GM21381 (cell line): Measurements from ENCODE around the gene ZHX3.

Experiments
- ATAC-seq: cut with Tn5 transposase; IDR thresholded peaks from one replicate; pipeline ENCODE4 v1.9.1; 2021; ENCODE audit warnings: mild to moderate bottlenecking, moderate library complexity; ENCODE audit not compliant: unreplicated experiment

The ZHX3 gene

DNA sequence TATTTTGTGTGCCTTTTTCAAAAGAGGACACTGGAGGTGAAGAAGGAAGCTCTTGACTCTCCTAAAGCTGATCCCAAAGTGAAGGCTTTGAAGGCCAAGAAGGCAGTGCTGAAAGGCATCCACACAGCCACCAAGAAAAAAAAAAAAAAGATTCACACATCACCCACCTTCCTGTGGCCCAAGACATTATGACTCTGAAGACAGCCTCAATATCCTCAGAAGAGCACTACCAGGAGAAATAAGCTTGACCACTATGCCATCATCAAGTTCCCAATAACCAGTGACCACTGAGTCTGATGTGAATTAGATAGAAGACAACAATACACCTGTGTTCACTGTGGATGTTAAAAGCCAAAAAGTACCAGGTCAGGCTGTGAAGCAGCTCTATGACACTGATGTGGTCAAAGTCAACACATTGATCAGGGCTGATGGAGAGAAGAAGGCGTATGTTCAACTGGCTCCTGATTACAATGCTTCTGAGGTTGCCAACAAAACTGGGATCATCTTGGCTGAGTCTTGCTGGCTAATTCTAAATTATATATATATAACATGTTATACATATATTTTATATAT lies 120.8 kb downstream of the ZHX3 start:
- no peak for ATAC-seq

DNA sequence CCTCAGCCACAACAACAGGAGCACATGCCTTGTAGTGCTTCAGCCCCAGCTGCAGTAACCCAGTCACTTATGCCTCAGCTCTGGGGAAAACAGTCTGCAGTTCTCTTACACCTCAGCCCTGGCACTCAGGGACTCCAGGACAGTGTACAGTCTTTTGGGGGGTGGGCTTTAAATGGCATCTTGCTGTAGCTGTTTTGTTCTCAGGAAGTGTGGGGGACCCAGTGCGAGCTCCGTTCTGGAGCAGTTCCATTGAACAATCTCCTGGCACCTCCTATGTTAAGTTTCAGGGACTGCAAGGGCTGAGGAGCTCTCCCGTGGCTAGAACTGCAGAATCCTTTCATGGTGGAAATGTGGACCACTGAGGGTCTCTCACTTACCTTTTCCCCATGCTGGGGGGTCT lies 125.0 kb downstream of the ZHX3 start:
- ATAC-seq: no peak

DNA sequence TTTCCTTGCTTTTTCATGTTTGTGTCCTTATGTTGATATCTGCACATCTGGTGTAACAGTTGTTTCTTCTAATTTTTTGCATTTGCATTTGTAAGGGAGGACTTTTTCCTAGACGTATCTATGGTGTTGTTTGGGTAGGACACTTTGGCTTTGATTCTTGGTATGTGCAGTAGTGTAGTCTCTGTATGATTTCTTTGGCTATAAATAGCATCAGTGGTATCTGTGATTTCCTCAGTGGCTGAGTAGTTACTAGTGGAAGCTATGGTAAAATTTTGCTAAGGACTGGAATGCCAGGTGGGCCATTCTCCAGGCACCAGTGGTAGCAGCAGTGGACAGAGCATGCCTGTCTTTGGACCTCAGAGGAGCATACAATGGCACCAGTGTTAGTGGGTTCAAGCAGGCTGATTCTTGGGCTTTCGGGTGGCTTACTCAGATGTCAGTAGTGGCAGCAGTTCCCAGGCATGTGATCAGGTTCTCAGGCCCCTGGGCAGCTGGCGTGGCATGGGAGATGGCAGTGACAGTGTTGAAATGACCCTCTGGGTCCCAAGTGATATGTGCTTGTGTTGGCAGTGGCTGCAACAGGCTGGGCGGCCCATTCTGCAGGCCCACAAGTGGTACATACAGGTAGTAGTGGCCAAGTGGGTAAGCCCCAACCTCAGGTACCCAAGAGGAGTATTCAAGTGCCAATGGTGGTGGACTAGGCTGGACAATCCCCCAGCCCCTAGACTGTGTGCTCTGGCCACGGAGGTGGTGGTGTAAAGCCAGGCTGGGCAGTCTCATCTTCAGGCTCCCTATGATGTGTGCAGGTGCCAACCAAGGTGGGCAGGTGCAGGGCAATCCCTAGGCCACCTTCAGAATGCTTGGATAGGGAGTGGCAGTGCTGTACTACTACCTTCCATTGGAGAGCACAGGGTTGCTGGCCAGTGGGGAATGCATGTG lies 125.7 kb downstream of the ZHX3 start:
- no peak for ATAC-seq

DNA sequence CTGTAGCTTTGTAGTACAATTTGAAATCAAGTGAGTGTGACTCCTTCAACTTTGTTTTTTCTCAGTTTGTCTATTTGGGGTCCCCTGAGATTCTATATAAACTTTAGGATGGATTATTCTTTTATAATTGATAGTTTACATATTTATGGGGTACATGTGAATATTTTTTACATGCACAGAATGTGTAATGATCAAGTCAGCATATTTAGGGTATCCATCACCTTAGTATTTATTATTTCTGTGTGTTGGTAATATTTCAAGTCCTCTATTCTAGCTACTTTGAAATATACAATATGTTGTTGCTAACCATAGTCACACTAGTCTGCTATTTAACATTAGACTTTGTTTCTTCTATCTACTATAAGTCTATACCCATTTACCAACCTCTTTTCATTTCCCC lies 129.9 kb downstream of the ZHX3 start:
- ATAC-seq: no peak

DNA sequence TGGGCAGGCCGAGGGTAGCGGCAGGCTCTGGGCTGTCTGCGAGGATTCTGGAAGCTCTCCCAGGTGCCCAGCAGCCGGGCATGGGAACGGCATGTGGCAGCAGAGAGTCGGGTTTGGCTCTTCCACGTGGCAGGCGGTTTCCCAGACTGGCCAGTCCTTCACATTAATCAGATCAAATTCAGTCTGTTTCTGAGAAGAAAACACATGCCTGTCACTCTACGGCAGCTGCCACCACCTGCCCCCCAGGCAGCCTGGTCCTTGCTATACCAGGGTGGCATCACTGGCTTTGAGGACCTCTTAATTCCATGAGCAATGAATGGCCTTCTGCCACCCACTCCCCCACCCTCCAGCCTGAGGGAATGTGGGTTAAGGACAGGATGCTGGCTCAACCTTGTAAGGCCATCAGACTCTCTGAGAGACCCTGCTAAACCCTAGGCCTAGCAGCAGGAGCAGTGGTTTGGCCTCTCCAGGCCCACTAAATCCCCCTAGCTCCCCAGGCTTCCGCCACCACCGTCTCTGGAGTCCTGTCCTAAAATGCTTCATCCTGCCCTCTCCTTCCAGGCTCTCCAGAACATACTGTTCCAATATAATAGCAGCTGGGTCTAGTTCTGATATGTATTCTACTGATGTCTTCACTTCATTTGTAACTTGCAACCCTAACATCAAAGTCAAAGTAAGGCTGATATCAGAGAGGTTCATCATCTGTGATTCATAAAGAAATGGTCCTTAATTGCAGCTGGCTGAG lies 132.3 kb downstream of the ZHX3 start:
- no peak for ATAC-seq

DNA sequence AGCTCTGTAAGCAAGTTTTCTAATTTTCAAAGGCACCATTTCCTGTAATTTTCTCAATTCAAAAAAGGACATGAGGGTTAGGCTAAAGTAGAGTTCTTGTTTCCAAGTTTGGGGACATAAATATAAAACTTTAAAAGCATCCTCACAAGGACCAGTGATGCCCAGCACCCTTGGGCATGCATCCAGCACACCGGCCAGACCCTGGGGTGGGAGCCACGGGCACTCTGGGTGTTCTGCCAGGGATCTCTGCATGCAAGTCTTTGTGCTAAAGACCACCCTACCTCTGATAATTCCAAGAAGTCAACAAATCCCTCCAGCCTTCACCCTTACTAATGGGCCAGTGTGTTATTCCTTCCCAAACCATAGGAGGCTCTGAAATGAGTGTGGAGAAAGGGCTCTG lies 133.7 kb downstream of the ZHX3 start:
- ATAC-seq: no peak

DNA sequence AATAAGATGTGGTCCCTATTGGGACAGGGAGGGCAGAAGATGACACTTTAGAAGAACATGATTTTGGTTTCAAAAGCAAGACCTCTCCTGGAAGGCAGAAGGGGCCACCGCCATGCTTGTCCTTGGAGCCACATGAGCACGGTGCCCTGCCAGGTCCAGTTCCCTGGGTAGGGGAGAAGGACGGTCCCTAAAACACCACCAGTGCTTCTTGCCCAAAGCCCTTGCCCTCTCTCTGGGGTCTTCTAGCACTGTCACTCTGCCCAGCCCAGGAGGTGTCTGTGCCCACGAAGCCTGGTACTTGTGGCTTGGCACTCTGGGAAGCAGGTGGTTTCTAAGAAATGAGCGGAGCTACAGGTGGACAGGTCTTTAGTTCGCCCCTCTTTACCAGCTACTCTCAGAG lies 134.1 kb downstream of the ZHX3 start:
- ATAC-seq: no peak

DNA sequence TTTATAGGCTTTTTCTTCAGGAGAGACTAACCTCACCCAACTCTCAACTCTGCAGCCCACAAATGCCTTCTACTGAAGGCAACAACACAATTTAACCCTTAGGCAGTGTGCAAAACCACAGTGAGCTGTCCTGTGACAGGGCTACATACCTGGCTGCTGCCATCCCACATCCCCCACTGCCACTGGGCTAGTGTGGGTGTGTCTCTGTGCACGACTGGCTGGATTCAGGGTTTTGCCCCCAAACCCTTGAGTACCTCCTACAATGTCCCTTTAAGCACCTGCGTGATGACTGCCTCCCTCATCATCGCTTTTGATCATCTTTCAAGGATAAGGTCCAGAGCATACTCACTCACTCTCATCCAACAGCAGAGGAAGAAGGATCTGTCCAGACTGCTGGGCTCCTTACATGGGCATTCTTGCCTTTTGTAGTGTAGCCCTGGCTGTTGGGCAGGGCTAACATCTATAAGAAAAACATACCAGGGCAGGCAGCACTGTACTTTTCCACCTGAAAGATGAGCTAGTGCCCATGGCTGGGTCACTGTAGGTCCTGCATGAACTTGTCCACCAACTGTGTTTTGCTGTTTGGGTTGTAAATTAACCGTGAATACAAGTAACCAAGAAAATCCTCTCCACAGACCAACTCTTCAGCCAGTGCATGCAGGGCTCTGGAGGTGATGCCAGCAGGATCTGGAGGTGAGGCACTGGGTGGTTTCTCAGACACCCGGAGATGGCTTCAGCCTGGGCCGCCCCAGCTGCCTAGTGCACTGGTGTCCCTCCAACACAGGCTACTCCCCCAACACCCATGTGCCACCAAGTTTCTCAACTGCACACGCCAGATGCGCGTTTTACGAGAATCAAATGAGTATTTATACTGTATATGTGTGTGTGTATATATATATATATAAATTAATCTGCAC lies 135.0 kb downstream of the ZHX3 start:
- no peak for ATAC-seq

DNA sequence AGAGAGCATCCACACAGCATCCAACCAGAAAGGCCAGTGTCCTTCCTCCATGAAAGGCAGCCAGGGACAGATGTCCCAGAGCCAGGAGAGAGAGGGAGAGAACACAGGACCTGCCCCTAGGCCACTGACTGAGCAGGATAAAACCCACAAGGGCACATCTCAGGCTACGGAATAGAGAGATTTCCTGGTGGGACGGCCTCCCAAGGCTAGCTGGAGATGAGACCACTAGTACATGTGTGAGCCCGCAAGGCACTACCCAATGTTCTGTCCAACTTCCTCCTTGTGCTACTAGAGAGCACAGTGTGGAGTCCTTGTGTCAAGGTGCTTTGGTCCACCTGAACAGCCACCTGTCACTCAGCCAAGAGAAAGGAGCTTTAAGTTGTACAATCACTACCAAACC lies 136.0 kb downstream of the ZHX3 start:
- ATAC-seq: no peak

DNA sequence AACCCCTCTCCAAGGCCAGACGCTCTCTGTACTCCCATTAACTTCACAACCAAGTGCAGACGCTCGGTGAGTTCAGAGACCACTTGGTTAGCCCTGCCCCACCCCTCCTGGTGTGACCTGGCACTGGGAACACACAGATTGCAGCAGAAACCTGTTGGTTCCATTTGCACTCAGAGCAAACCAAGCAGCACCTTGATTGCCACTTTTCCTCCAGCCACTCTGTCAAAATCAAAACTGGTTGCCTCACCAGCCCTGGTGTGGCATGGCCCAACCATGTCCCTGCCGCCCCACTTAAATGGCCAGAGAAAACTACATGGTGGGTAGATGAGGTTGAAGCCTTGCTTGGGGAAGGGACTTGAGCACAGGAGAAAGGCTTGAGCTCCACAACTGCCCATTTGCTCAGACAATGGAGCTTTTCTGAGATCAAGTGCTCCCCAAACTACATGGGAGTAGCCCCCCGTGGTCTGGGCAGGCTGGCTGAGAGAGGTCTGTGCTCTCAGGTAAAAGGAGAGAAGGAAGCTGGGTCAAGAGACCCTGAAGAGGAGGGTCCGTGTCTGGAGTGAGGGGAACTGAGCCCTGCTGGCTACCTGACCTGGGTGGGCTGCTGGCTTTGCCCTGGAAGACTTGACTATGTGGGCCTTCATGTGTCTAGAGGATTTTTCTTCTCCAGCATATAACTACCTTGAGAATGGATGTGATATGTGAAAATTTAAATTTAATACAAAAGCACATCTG lies 136.8 kb downstream of the ZHX3 start:
- ATAC-seq: no peak

DNA sequence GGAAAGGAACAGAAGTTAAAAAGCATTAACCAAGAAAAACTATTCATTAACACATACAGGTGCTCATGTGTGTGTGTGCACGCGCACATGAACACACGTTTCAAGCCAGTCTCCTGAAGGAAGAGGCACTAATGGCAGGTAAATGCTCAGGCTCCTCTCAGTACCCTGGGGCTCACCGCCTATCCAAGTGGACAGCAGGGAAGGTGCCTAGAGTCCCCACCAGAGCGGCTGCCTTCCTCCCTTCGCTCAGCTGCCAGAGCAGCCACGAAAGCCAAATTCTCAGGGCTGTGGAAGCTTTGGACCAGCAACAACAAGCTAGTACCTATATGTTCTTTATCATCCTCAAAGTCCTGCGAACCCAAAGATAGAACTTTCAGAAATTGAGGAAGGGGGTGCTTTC lies 137.6 kb downstream of the ZHX3 start:
- no peak for ATAC-seq

DNA sequence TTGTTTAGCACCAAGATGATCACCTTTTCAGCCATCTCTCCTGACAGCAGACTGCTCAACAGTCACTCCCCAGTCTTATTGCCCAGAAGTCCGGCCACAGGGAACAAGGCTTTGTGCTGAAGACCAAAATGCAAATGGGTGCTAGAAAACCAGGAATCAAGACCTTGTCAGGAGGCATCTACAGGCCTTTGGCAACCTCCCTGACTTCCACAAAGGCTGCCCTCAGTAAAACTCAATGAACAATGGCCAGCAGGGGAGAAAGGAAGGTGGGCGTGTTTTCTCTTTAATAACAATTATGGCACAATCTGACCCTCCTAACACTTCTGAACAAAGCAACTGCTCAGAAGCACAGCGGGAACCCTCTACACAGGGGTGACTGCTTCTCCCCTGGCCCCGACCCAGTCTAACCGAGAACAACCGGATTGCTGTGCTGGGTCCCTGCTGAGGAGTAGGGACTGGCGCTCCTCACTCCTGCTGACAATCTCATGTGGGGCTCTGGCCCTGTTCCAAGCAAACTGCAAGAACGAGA lies 138.6 kb downstream of the ZHX3 start:
- no peak for ATAC-seq

DNA sequence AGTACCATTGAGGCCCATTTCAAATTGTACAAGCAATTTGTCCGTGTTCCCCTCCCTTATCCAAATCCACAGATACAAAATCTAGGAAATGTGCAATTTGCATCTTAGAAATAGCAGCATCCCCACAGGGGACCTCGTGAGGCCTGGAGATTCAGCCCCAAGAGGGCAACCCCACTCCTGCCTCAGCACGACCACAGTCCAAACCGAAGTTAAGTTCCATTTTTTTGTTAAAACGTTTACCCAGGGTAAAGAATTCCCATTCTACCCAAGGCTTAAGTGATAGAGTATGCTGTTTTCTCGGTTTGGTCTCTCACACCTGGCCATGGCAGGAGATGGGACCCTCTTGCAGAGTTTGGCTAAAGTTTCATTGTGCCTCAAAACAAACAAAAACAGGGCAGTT lies 139.0 kb downstream of the ZHX3 start:
- no peak for ATAC-seq

DNA sequence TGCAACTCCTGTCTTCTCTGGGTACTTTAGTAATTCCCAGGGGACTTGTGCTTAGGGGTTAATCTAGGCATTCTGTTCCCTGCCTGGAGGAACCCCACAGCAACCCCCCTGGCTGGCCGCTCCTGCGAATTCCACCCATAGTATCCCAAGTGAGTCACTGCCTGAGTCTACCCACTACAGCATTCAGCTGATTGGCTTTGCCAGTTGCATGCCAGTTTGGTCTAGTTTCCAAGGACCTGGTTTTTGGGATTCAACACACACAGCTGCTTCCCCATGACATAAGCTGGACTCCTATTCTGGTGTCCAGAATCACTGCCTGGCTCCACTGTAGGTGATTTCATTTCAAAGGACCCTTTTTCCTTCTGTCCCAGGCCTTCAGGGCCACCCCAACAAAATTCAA lies 139.9 kb downstream of the ZHX3 start:
- no peak for ATAC-seq

DNA sequence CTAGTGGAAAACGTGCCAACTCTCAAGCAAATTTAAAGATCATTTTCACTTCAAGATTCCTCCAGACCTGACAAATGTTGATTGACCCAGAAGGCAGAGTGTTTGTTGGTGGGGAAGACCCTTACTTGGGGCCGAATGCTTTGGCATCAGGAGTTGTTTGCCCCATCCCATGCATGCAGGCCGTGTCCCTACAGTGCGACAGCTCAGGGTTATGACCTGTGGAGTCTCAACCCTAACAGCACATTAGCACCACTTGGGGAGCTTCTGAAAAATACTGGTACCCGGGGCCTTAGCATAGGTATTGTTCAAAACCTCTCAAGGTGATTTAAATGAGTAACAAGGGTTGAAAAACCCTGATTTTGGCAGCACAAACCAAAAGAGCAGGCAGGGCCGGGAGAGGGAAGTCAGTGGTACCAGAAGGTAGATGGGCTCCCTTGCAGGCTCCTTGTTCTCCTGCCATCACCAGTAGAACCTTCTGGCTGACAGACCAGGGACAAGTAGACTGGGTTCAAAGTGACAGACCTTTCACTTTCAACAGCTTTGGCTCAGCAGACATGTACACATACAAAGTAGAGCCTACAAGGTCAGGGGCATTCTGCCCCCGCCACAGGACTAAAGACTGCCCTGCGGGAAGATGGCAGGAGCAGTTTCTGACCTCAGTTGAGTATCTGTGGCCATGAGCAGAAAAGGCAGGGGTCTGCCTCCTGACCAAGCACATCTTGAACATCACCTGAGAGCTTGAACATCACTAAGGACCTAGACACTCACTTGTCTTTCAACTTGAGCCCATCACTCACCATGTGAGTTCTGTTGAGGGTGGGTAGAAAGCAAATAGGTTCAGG lies 140.6 kb downstream of the ZHX3 start:
- no peak for ATAC-seq

DNA sequence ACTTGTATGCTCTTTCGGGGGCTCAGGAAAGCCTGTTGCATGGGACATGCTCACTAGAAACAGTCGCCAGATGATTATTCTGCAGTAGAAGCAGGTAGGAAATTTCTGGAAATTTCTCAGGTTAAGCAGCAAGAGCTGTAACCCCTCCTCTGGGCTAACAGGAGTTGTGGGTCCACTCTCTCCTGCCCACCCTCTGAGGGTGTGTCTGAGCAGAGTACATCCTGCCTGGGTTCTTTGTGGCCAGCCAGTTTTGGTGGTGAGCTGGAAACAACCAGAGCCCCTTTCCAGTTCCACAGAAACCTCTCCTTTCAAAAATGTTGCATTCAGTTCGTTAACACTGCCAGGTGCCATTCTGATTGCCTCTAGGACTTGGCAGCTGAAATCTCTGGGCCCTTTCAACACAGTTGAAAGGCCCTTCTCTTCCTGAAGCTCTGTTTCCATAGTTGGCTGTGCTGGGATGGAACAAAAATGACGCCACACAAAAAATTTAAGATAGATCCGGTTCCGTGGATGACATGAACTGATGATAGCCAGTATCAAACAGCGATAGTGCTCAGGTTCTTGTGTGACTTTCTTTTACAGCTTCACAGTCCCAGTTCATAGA lies 141.7 kb downstream of the ZHX3 start:
- ATAC-seq: no peak

DNA sequence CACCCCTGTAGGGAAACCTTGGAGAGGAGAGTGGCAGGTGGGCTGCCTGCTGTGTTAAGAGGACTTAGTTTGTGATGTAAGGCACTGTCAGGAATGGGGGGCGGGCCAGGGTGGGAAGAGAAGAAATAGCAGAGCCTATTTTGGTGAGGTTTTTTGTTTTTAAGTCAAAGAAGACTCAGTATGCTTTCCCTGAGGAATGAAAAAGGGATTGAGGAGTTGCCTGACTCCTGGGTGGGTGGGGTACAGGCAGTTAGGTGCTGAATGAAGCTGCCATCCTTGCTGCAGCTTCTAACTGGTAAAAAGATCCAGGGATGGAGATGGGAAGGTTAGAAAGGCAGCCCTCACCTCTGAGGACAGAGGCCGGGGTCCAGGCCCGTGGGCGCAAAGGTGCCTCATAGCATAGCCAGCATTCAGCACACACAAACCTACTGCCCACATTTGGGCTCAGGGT lies 142.3 kb downstream of the ZHX3 start:
- no peak for ATAC-seq

DNA sequence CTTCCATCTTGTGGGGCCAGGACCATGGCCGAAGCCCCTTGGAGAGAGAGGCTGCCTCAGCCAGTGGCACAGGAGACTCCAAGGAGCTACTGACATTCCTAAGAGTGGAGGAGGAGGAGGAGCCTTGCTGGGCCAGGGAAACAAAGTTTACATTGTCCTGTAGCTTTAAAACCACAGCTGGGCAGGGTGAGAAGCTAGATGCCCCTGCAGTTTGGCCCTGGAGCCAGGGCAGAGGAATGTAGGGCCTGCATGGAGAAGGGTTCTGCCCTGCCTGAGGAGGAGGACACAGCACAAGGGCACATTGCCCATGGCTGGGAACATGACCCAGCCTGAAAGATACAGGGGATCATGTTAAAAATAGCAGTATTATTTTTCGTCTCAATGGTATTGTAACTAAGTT lies 142.7 kb downstream of the ZHX3 start:
- no peak for ATAC-seq

DNA sequence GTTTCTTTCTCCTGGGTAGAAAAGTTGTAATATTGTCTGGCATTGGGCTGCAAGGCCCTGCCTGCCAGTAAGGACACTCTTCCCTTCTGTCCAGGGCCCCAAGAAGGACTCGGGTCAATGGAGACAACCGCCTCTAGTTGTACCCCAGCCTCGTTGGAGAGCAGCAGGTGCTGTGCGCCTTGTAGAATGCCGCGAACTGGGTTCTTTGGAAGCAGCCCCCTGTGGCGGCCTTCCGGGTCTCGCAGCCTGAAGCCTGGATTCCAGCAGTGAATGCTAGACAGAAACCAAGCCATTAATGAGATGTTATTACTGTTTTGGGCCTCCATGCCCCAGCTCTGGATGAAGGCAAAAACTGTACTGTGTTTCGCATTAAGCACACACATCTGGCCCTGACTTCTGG lies 143.2 kb downstream of the ZHX3 start:
- ATAC-seq: no peak
